DOHH2 (cell line): ENCODE results near the gene CATSPERB.

Source experiments
- CTCF ChIP-seq: fragments of 200-600 bp; sonication (generic); IDR thresholded peaks from one replicate; pipeline ENCODE4 v1.5.1; 2014; ENCODE audit warnings: antibody characterized with exemption, mild to moderate bottlenecking, low read depth, low read length; ENCODE audit not compliant: poor library complexity, severe bottlenecking
- EZH2phosphoT487 ChIP-seq: fragments of 200-600 bp; sonication (generic); IDR thresholded peaks from 2 replicates; pipeline ENCODE4 v1.6.1; 2017; ENCODE audit warnings: borderline replicate concordance, mild to moderate bottlenecking, antibody characterized with exemption, low read length, moderate library complexity, mixed read lengths

- TF ChIP-seq CTCF (no peak), EZH2phosphoT487 (no peak)
These were observed 198.3 kb downstream of the CATSPERB start for GRCh38 chr14:91533623-91534022.
